SK-N-SH (cell line): ENCODE results near the gene SAP30BP. TPM values are rescaled to one million over a fixed set of nuclear protein-coding genes. Genes with fewer than 3 reads are reported as not detected.

Experiments
- CTCF ChIA-PET: fragments of 300-600, 350-600 bp; formaldehyde crosslinking; extraction: SDS; loops from one replicate; lab custom pipeline; 2021; lab: Yijun Ruan, JAX
- POLR2A ChIA-PET: fragments of 350-600 bp; sonication (Branson Sonifier 250); formaldehyde crosslinking; extraction: SDS; loops from one replicate; lab custom pipeline; 2020; ENCODE audit warnings: antibody characterized with exemption, inconsistent platforms; lab: Yijun Ruan, JAX
- DNase-seq: peaks from one replicate; pipeline ENCODE4 v3.0.0; 2012
- H2AFZ ChIP-seq: fragments of 200-600 bp; sonication (generic); 2 replicates; pipeline ENCODE4 v1.8.1; 2016; ENCODE audit warnings: antibody characterized with exemption, mild to moderate bottlenecking, low read depth
- H3F3A ChIP-seq: fragments of 200-600 bp; sonication (generic); replicated peaks from 2 replicates; pipeline ENCODE3; 2016; ENCODE audit warnings: antibody characterized with exemption, mild to moderate bottlenecking; ENCODE audit not compliant: insufficient read depth
- H3K27ac ChIP-seq, 2 experiments: fragments of 200-500 bp in 1 of 2; fragments of 200-600 bp in 1 of 2; sonication (Bioruptor generic) in 1 of 2; sonication (generic), shearing (Covaris generic) in 1 of 2; 2 replicates each; pipeline versions ENCODE4 v1.5.1 to v1.6.1; 2014 to 2016; ENCODE audit warnings: low read depth in 2 of 2, inconsistent platforms in 1 of 2, low read length in 1 of 2, mild to moderate bottlenecking in 1 of 2, mixed read lengths in 1 of 2
- H3K27me3 ChIP-seq: fragments of 200-600 bp; sonication (generic), shearing (Covaris generic); 2 replicates; pipeline ENCODE4 v1.6.1; 2016; ENCODE audit warnings: mixed run types; ENCODE audit not compliant: insufficient read depth
- H3K36me3 ChIP-seq, 2 experiments: fragments of 200-500 bp in 1 of 2; fragments of 200-600 bp in 1 of 2; sonication (Bioruptor generic) in 1 of 2; sonication (generic) in 1 of 2; replicated peaks in 1 of 2; 2 replicates each; pipeline versions ENCODE3 to v1.5.1; 2014 to 2016; ENCODE audit warnings: low read length in 1 of 2, mild to moderate bottlenecking in 1 of 2; ENCODE audit not compliant: insufficient read depth in 2 of 2, control insufficient read depth in 1 of 2
- H3K4me1 ChIP-seq, 2 experiments: fragments of 200-500 bp in 1 of 2; fragments of 200-600 bp in 1 of 2; sonication (Bioruptor generic) in 1 of 2; sonication (generic), shearing (Covaris generic) in 1 of 2; 2 replicates each; pipeline versions ENCODE4 v1.5.1 to v1.6.1; 2014 to 2016; ENCODE audit warnings: low read depth in 1 of 2, low read length in 1 of 2, mixed run types in 1 of 2; ENCODE audit not compliant: insufficient read depth in 2 of 2, control insufficient read depth in 1 of 2
- H3K4me2 ChIP-seq: fragments of 200-600 bp; sonication (generic), shearing (Covaris generic); 2 replicates; pipeline ENCODE4 v1.6.1; 2017; ENCODE audit warnings: mixed run types
- H3K4me3 ChIP-seq, 2 experiments: fragments of 200-500 bp in 1 of 2; fragments of 200-600 bp in 1 of 2; sonication (Bioruptor generic) in 1 of 2; sonication (generic), shearing (Covaris generic) in 1 of 2; 2 replicates each; pipeline versions ENCODE4 v1.5.1 to v1.8.1; 2014 to 2016; ENCODE audit warnings: low read depth in 2 of 2, inconsistent platforms in 1 of 2, low read length in 1 of 2, mild to moderate bottlenecking in 1 of 2, mixed read lengths in 1 of 2, moderate library complexity in 1 of 2
- H3K79me2 ChIP-seq: fragments of 200-600 bp; sonication (generic); 2 replicates; pipeline ENCODE4 v1.8.1; 2017; ENCODE audit warnings: mild to moderate bottlenecking; ENCODE audit not compliant: insufficient read depth
- H3K9ac ChIP-seq: fragments of 200-600 bp; sonication (generic); 2 replicates; pipeline ENCODE4 v1.6.1; 2017; ENCODE audit warnings: mixed run types
- H3K9me2 ChIP-seq: fragments of 200-600 bp; sonication (generic); 2 replicates; pipeline ENCODE4 v1.6.1; 2017; ENCODE audit warnings: mixed run types
- H3K9me3 ChIP-seq: fragments of 200-600 bp; sonication (generic); 2 replicates; pipeline ENCODE4 v1.6.1; 2017; ENCODE audit warnings: mixed run types, mild to moderate bottlenecking, moderate library complexity
- H4K20me1 ChIP-seq: fragments of 200-600 bp; sonication (generic); 2 replicates; pipeline ENCODE4 v1.6.1; 2017; ENCODE audit warnings: mild to moderate bottlenecking, mixed run types; ENCODE audit not compliant: insufficient read depth
- CTCF ChIP-seq: fragments of 200-600 bp; sonication (generic); IDR thresholded peaks from 2 replicates; pipeline ENCODE4 v1.6.1; 2017; ENCODE audit warnings: antibody characterized with exemption, mild to moderate bottlenecking, moderate library complexity
- ELF1 ChIP-seq: IDR thresholded peaks from 2 replicates; pipeline ENCODE4 v1.4.0; 2012
- EP300 ChIP-seq, 2 experiments: IDR thresholded peaks; 2 replicates each; pipeline versions ENCODE4 v1.4.0 to v1.6.1; 2012; ENCODE audit warnings: borderline replicate concordance in 1 of 2, low read depth in 1 of 2, low read length in 1 of 2
- FOSL2 ChIP-seq: IDR thresholded peaks from 2 replicates; pipeline ENCODE4 v1.4.0; 2012; ENCODE audit warnings: low read depth, mild to moderate bottlenecking, moderate library complexity, borderline replicate concordance
- FOXM1 ChIP-seq: IDR thresholded peaks from 2 replicates; pipeline ENCODE4 v1.4.0; 2012; ENCODE audit warnings: low read depth, mild to moderate bottlenecking
- IRF3 ChIP-seq: fragments of 150-350 bp; IDR thresholded peaks from 2 replicates; pipeline ENCODE4 v1.6.1; 2016; ENCODE audit warnings: mild to moderate bottlenecking, low read depth, low read length
- MAX ChIP-seq: IDR thresholded peaks from 2 replicates; pipeline ENCODE4 v1.4.0; 2012; ENCODE audit warnings: low read depth
- MEF2A ChIP-seq: IDR thresholded peaks from 2 replicates; pipeline ENCODE4 v1.4.0; 2012; ENCODE audit warnings: low read depth, borderline replicate concordance
- RCOR1 ChIP-seq: fragments of 150-350 bp; IDR thresholded peaks from 2 replicates; pipeline ENCODE4 v1.6.1; 2017; ENCODE audit warnings: antibody characterized with exemption, low read length
- REST ChIP-seq: IDR thresholded peaks from 2 replicates; pipeline ENCODE4 v1.6.1; 2012; ENCODE audit warnings: mild to moderate bottlenecking, low read depth, low read length, moderate library complexity
- RFX5 ChIP-seq: IDR thresholded peaks from 2 replicates; pipeline ENCODE4 v1.6.1; 2012; ENCODE audit warnings: mild to moderate bottlenecking, improper control_type of control experiment, low read length
- RXRA ChIP-seq: IDR thresholded peaks from 2 replicates; pipeline ENCODE4 v1.4.0; 2012; ENCODE audit warnings: low read depth, mild to moderate bottlenecking, borderline replicate concordance
- SIN3A ChIP-seq: IDR thresholded peaks from 2 replicates; pipeline ENCODE4 v1.6.1; 2012; ENCODE audit warnings: low read depth, mild to moderate bottlenecking, low read length, moderate library complexity, borderline replicate concordance
- TCF12 ChIP-seq: IDR thresholded peaks from 2 replicates; pipeline ENCODE4 v1.4.0; 2012
- TEAD4 ChIP-seq: IDR thresholded peaks from 2 replicates; pipeline ENCODE4 v1.4.0; 2012; ENCODE audit warnings: mild to moderate bottlenecking, borderline replicate concordance; ENCODE audit not compliant: insufficient read depth
- USF1 ChIP-seq: IDR thresholded peaks from 2 replicates; pipeline ENCODE4 v1.4.0; 2012; ENCODE audit warnings: low read depth, borderline replicate concordance
- WGBS: methylation state at CpG from one replicate; pipeline ENCODE4 v1.1.6; 2017; ENCODE audit warnings: low lambda C conversion rate; 5-methylcytosine and 5-hydroxymethylcytosine counted together
- polyA plus RNA-seq, 3 experiments: library from polyadenylated mRNA; depleted of rRNA; stranded (reverse); fragments of >200 nt; gene quantifications; 2 replicates each; pipeline ENCODE4 v1.2.3, GENCODE V29; 2012

SAP30BP gene
- polyA plus RNA-seq, 1 of the 3 experiments (the other 2 are of a cell fraction), result 158 TPM

- Histone ChIP-seq H3K4me3 (no peak overlapping the region), H3K9me2 (no peaks in the 10 kb centered on the region), H4K20me1 (no peaks in the 10 kb centered on the region), H3K4me2 (no peak overlapping the region), H3K9me3 (no peaks in the 10 kb centered on the region), H3K36me3 (peaks cover 0 to 24% of the 10 kb centered on the region in 2 experiments), H3K9ac (no peak overlapping the region), H2AFZ (no peak overlapping the region), H3K27ac (no peak overlapping the region), H3K79me2 (no peaks in the 10 kb centered on the region), H3K4me1 (peaks cover 0 to 32% of the 10 kb centered on the region in 2 experiments; a peak in 1 of 4 replicates), H3F3A (no peaks in the 10 kb centered on the region), H3K27me3 (no peaks in the 10 kb centered on the region)
- no peak for DNase-seq
- ChIA-PET POLR2A (interaction anchor here (0.7 to 1.7 kb wide), 2 partner anchors 11 to 42 kb away, joined by 3 to 4 read pairs; partner anchors contain the start of genes RECQL5 and SAP30BP), CTCF (interaction anchor here (0.6 to 37.9 kb wide), 15 partner anchors 8 to 143 kb away, joined by 3 to 1370 read pairs (median 4); partner anchors contain the start of genes GALK1 and SMIM5)
- TF ChIP-seq SIN3A (no peak), MAX (no peak), RFX5 (no peak), RCOR1 (no peak), USF1 (no peak), IRF3 (no peak), REST (no peak), FOSL2 (no peak), RXRA (no peak), ELF1 (no peak), CTCF (no peak), TEAD4 (no peak), EP300 (IDR thresholded peaks at IDR 0.05; ENCODE audit: borderline replicate concordance in 1 of 2, low read depth in 1 of 2, low read length in 1 of 2) (no peak), TCF12 (no peak), MEF2A (no peak), FOXM1 (no peak)
- WGBS, result 70% methylated on average over 9 of the region's 23 CpGs
These were observed 42.3 kb upstream of the SAP30BP start for GRCh38 chr17:75624714-75625345.
